ENCODE results near the gene ZNF66.
"Not testable (repeated sequence)": the region's sequence is repeated elsewhere in the genome, so short reads cannot be mapped to it uniquely, and the experiment has no call there.

ZNF66 gene

GRCh38 chr19:20776083-20777076 is at the start of gene ZNF66:
Gene ZNF66 (plus strand): TSS chr19:20776304. CDS start chr19:20776448, 144 bp downstream.
- peak within 1 kb of the TSS; percentile 59 for H3K27ac ChIP-seq
- TF ChIP-seq CTCF (conservative IDR thresholded peaks at IDR 0.05), result no peak

DNA sequence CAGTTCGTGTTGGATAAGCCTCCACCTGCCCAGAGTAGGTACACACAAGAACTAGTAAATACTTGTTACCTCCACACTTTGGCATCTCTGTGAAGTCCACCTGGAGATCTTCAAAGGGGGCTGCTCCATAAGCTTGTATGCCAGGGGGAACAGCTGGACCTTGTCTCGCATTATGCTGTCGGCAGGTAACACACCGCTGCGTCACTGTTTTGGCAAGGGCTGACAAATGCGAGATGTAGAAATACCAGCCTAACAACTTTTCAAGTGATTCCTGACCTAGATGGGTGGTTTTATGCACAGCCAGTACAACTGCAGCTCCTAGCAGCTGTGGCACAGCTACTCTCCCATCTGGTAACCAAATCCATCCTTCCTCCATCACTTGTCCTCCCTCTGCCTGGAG is 25.9 kb upstream of the ZNF66 start:
- H3K27ac ChIP-seq, result peak overlapping the region; percentile 61

DNA sequence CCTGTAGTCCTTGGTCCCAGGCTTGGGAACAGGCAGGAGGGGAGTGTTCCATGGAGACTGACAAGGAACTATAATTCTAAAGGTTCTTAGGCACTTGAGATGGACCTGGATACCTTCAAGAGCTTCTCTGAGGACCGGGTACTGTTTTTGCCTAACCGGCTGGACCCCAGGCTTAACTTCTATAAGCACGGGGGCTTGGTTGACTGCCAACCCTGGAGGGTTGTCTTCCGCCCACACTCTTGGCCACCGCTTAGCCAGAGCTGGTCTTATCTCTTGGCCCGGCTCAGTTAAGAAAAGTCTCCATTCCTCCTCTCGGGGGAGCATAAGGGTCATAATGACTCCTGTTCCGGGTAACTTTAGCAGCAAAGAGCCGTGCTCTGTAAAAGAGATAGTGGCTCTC is 23.8 kb upstream of the ZNF66 start:
- not testable (repeated sequence) for H3K27ac ChIP-seq

DNA sequence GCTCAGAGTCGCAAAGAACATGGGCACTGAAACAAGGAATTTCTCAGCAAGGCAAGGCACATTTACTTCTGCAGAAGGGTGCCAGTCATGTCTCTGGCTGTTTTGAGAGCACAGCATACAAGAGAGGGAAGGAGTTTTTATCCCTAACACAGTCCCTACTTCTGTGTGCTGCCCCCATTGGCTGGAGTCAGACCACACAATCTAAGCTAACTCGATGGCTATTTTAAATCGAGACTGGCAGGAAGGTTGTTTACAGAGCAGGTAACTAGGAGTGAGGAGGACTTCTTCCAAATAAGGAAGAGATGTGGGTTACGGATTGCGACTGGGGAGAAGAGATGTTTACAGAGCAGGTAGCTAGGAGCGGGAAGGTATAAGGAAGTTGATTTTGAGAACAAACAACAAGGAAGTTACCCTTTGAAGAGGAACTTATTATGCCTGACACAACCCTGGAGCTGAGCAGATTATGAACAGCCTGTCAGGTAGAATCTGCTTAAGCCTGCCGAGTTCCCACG is 6.8 kb upstream of the ZNF66 start:
- H3K27ac ChIP-seq, result peak overlapping the region; percentile 31

- no peak overlapping the region for H3K27ac ChIP-seq
- no peak for TF ChIP-seq CTCF (conservative IDR thresholded peaks at IDR 0.05)
These were observed 11.7 kb downstream of the ZNF66 start for GRCh38 chr19:20787786-20788185.

- no peak for TF ChIP-seq CTCF (conservative IDR thresholded peaks at IDR 0.05)
- peak overlapping the region; percentile 24; the same call in 1 of the 2 replicates for H3K27ac ChIP-seq
These were observed 15.7 kb downstream of the ZNF66 start for GRCh38 chr19:20791806-20792205.

- H3K27ac ChIP-seq, result not testable (repeated sequence)
These were observed 30.5 kb downstream of the ZNF66 start for GRCh38 chr19:20806311-20807262.

DNA sequence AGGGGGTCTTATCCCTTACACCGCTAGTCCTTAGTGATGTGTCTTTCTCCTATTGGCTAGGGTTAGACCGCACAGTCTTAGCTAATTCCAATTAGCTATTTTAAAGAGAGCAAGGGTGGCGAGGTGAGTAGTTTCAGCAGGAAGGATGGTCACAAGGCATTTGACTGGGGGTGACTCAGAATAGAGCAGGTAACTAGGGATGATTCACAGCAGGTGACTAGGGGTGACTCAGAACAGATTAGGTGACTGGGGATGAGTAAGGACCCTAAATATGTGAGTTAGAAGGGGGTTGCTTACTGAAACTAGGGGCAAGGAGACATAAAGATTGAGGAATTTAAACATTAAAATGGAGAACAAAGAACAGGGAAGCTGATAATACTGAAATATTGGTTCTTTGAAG is 64.3 kb downstream of the ZNF66 start:
- TF ChIP-seq CTCF (conservative IDR thresholded peaks at IDR 0.05), result no peak
- no peak overlapping the region for H3K27ac ChIP-seq

Measured in VCaP (cell line).